Measurements from ENCODE around the gene GXYLT2. TPM values are rescaled to one million over a fixed set of nuclear protein-coding genes. Genes with fewer than 3 reads are reported as not detected.
"Not testable (repeated sequence)": the region's sequence is repeated elsewhere in the genome, so short reads cannot be mapped to it uniquely, and the experiment has no call there.

GXYLT2 gene
- total RNA-seq, 2 donors from 2014 or later, result 32.4 to 35.1 TPM

DNA sequence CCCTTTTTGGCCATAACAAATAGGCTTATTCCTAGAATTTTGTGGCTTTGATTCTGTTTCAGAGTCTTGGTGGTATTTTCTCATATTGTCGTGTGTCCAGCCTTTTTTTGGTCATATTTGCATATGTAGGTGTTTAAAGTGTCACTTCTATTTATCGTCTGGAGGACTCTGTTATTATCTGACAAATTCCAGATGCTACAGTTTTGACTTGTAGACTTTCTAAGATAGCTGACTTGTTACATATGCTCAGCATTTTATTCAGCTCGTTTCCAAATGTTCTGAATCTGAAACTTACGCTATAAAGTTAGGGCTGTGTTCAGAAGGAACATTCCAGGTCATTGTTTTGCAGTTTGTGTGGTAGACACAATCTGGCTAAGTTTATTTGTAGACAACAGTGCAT is 110.6 kb downstream of the GXYLT2 start:
- TF ChIP-seq, protein P1, sequence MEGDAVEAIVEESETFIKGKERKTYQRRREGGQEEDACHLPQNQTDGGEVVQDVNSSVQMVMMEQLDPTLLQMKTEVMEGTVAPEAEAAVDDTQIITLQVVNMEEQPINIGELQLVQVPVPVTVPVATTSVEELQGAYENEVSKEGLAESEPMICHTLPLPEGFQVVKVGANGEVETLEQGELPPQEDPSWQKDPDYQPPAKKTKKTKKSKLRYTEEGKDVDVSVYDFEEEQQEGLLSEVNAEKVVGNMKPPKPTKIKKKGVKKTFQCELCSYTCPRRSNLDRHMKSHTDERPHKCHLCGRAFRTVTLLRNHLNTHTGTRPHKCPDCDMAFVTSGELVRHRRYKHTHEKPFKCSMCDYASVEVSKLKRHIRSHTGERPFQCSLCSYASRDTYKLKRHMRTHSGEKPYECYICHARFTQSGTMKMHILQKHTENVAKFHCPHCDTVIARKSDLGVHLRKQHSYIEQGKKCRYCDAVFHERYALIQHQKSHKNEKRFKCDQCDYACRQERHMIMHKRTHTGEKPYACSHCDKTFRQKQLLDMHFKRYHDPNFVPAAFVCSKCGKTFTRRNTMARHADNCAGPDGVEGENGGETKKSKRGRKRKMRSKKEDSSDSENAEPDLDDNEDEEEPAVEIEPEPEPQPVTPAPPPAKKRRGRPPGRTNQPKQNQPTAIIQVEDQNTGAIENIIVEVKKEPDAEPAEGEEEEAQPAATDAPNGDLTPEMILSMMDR (IDR thresholded peaks at IDR 0.05), result no peak
- peak overlapping the region in 1 of 2 donors; percentile 85 for H3K27ac ChIP-seq

DNA sequence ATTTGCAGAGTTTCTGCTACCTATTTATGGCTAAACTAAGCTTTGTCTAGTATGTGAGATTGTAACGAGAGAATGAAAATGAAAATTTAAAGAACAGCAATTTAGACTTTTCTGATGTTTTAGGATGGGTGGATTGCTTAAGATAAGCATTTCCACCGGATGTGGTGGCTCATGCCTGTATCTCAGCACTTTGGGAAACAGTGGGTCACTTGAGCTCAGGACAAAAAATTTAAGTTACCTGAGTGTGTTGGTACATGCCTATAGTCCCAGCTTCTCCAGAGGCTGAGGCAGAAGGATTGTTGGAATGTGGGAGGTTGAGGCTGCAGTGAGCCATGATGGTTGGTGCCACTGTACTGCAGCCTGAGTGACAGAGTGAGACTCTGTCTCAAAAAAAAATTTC is 112.1 kb downstream of the GXYLT2 start:
- TF ChIP-seq, protein P1 (IDR thresholded peaks at IDR 0.05), result no peak
- ATAC-seq (ENCODE audit: insufficient number of reproducible peaks, low FRiP score, low read depth), result no peak
- H3K4me3 ChIP-seq, result peak overlapping the region; percentile 87
- no peak overlapping the region for H3K27ac ChIP-seq
- no peaks in the 10 kb centered on the region for H3K27me3 ChIP-seq (replicated peaks; ENCODE audit: insufficient read depth)
- H3K4me1 ChIP-seq (ENCODE audit: control insufficient read depth in 1 of 2, low read depth in 2 of 2), result peaks cover 43 to 70% of the 10 kb centered on the region in 2 donors
- DNase-seq (ENCODE audit: low spot score), result no peak
- peaks cover 3% of the 10 kb centered on the region for H3K36me3 ChIP-seq
- no peaks in the 10 kb centered on the region for H3K9me3 ChIP-seq

More for the DNA sequence above, 110.6 kb downstream of the GXYLT2 start:
- Histone ChIP-seq H3K36me3 (peaks cover 3% of the 10 kb centered on the region), H3K4me1 (ENCODE audit: control insufficient read depth in 1 of 2, low read depth in 2 of 2) (peaks cover 39 to 57% of the 10 kb centered on the region in 2 donors), H3K27me3 (replicated peaks; ENCODE audit: insufficient read depth) (no peaks in the 10 kb centered on the region), H3K4me3 (peak overlapping the region; percentile 87), H3K9me3 (no peaks in the 10 kb centered on the region)
- DNase-seq (ENCODE audit: low spot score) (no peak), ATAC-seq (ENCODE audit: insufficient number of reproducible peaks, low FRiP score, low read depth) (no peak)

DNA sequence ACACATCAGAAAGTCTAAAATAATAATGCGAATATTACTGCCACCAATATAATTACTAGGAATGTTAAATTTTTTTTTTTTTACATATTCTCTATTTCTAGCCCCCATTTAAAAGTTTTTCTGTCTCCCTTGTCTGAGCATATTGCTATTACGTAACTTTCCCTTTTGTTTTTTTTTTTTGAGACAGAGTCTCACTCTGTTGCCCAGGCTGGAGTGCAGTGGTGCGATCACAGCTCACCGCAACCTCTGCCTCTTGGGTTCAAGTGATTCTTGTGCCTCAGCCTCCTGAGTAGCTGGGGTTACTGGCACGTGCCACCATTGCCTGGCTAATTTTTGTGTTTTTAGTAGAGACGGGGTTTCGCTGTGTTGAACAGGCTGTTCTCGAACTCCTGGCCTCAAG is 115.2 kb downstream of the GXYLT2 start:
- H3K9me3 ChIP-seq; DNase-seq (ENCODE audit: low spot score); H3K27ac ChIP-seq; H3K27me3 ChIP-seq (replicated peaks; ENCODE audit: insufficient read depth); ATAC-seq (ENCODE audit: insufficient number of reproducible peaks, low FRiP score, low read depth); H3K4me3 ChIP-seq; H3K36me3 ChIP-seq: not testable (repeated sequence)
- peaks cover 49 to 75% of the 10 kb centered on the region in 2 donors for H3K4me1 ChIP-seq (ENCODE audit: control insufficient read depth in 1 of 2, low read depth in 2 of 2)

- Histone ChIP-seq H3K36me3 (peaks cover 3% of the 10 kb centered on the region), H3K27ac (no peak overlapping the region), H3K27me3 (replicated peaks; ENCODE audit: insufficient read depth) (no peaks in the 10 kb centered on the region), H3K4me1 (ENCODE audit: control insufficient read depth in 1 of 2, low read depth in 2 of 2) (peaks cover 46 to 75% of the 10 kb centered on the region in 2 donors), H3K4me3 (no peak overlapping the region), H3K9me3 (no peaks in the 10 kb centered on the region)
- TF ChIP-seq, protein P1 (IDR thresholded peaks at IDR 0.05), result no peak
- DNase-seq (ENCODE audit: low spot score) (no peak), ATAC-seq (ENCODE audit: insufficient number of reproducible peaks, low FRiP score, low read depth) (no peak)
These were observed 116.5 kb downstream of the GXYLT2 start for GRCh38 chr3:73004316-73004715.

DNA sequence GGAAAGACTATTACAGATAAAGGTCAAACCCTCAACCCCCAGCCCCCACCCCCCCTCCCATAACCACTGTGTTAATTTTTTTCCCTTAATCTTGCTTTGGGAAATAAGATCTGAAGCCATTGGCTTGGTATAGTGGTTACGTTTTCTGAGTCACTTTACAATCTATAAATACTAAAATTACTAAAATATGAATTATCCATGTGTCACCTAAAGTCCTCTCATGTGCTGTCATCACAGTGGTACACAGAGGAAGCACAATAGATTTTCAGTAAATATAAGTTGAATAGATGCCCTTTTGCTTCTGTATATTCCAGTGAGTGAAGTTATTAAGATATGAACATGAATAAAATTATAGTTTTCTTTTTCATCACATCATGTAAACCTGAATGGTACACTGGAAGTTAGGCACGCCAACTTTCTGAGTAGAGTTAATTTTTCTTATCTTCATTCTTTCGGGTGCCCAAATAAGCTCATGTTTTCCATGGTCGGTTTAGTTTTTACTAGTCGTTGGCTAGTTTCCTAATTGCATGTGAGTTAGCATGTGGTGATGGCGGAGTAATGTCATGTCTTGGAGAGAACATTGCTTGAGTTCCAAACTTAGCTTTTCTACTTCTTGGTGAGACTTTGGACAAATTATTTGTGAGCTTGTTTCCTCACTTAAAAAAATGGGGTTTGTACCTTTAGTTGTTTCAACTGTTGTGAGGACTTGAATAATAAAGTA is 120.3 kb downstream of the GXYLT2 start:
- H3K9me3 ChIP-seq, result no peaks in the 10 kb centered on the region
- no peaks in the 10 kb centered on the region for H3K36me3 ChIP-seq
- H3K4me1 ChIP-seq (ENCODE audit: control insufficient read depth in 1 of 2, low read depth in 2 of 2), result peaks cover 26 to 56% of the 10 kb centered on the region in 2 donors
- H3K27me3 ChIP-seq (replicated peaks; ENCODE audit: insufficient read depth), result no peaks in the 10 kb centered on the region
- TF ChIP-seq, protein P1 (IDR thresholded peaks at IDR 0.05), result no peak
- ATAC-seq (ENCODE audit: insufficient number of reproducible peaks, low FRiP score, low read depth), result no peak
- H3K27ac ChIP-seq, result no peak overlapping the region
- DNase-seq (ENCODE audit: low spot score), result no peak
- H3K4me3 ChIP-seq, result no peak overlapping the region
